HepG2 (cell line): Measurements from ENCODE around the gene PRADC1. TPM values are rescaled to one million over a fixed set of nuclear protein-coding genes. Genes with fewer than 3 reads are reported as not detected.
A peak's percentile ranks its signal among the peaks of the same experiment; 100 is the strongest.

Experiments
- ATF6 ChIP-seq: sonication (generic); formaldehyde crosslinking; conservative IDR thresholded peaks from 2 replicates; pipeline ENCODE4 v1.4.0; 2020; ENCODE audit warnings: missing genetic modification reagents
- EED ChIP-seq: sonication (generic); formaldehyde crosslinking; IDR thresholded peaks from 2 replicates; pipeline ENCODE4 v1.5.0; 2020; ENCODE audit warnings: mild to moderate bottlenecking, missing genetic modification reagents
- GZF1 ChIP-seq: sonication (generic); formaldehyde crosslinking; IDR thresholded peaks from 2 replicates; pipeline ENCODE4 v1.5.1; 2020; ENCODE audit warnings: mild to moderate bottlenecking, missing genetic modification reagents
- NBN ChIP-seq: fragments of 450-650 bp; conservative IDR thresholded peaks from 2 replicates; pipeline ENCODE4 v1.6.1; 2017
- NPAS2 ChIP-seq: sonication (generic); formaldehyde crosslinking; IDR thresholded peaks from 2 replicates; pipeline ENCODE4 v1.8.0; 2022; ENCODE audit warnings: mild to moderate bottlenecking, missing genetic modification reagents, borderline replicate concordance
- NR1H2 ChIP-seq: sonication (generic); formaldehyde crosslinking; IDR thresholded peaks from 2 replicates; pipeline ENCODE4 v1.8.1; 2022; ENCODE audit warnings: low read depth, missing genetic modification reagents, borderline replicate concordance
- ONECUT2 ChIP-seq: sonication (generic); formaldehyde crosslinking; IDR thresholded peaks from 2 replicates; pipeline ENCODE4 v1.4.0; 2020; ENCODE audit warnings: missing genetic modification reagents
- SIN3B ChIP-seq: fragments of 150-350 bp; IDR thresholded peaks from 2 replicates; pipeline ENCODE4 v1.6.1; 2014; ENCODE audit warnings: low read length
- U2AF1 ChIP-seq: fragments of 200-400 bp; formaldehyde crosslinking; optimal IDR thresholded peaks from 2 replicates; pipeline ENCODE3; 2017; ENCODE audit warnings: mild to moderate bottlenecking, low read depth, low read length
- ZBTB38 ChIP-seq: sonication (generic); formaldehyde crosslinking; IDR thresholded peaks from 2 replicates; pipeline ENCODE4 v1.5.1; 2020; ENCODE audit warnings: mild to moderate bottlenecking, missing genetic modification reagents
- ZNF275 ChIP-seq: sonication (generic); formaldehyde crosslinking; IDR thresholded peaks from 2 replicates; pipeline ENCODE4 v1.8.0; 2022; ENCODE audit warnings: missing genetic modification reagents, mild to moderate bottlenecking, inconsistent platforms, borderline replicate concordance
- ZNF678 ChIP-seq: sonication (generic); formaldehyde crosslinking; IDR thresholded peaks from 2 replicates; pipeline ENCODE4 v1.4.0; 2020; ENCODE audit warnings: mild to moderate bottlenecking, missing genetic modification reagents
- ZNF816 ChIP-seq: sonication (generic); formaldehyde crosslinking; IDR thresholded peaks from 2 replicates; pipeline ENCODE4 v1.8.0; 2022; ENCODE audit warnings: missing genetic modification reagents, mild to moderate bottlenecking, borderline replicate concordance
- polyA plus RNA-seq, 8 experiments: library from polyadenylated mRNA; depleted of rRNA in 3 of 8; stranded (reverse) in 7 of 8; unstranded in 1 of 8; fragments of >200 nt; fragmentation: Illumina TruSeq in 4 of 8; extraction: Trizol in 4 of 8; gene quantifications; 2 replicates each; pipeline versions ENCODE4 v1.2.1 to v1.2.3, GENCODE V29; 2011 to 2016; ENCODE audit warnings: low read depth in 4 of 8, missing spikeins in 1 of 8, mixed read lengths in 1 of 8; ENCODE audit not compliant: insufficient read depth in 1 of 8
- total RNA-seq, 5 experiments: library from RNA; depleted of rRNA; stranded (reverse); fragments of >200 nt; fragmentation: Illumina TruSeq; extraction: Trizol; gene quantifications; 2 replicates each; pipeline ENCODE4 v1.2.3, GENCODE V29; 2016; ENCODE audit warnings: low read depth in 1 of 5
- TF ChIP-seq, protein P1 (sequence below): sonication (generic); formaldehyde crosslinking; IDR thresholded peaks from 2 replicates; pipeline ENCODE4; 2020; ENCODE audit warnings: missing genetic modification reagents, mild to moderate bottlenecking, borderline replicate concordance
- TF ChIP-seq, protein P2 (sequence below): sonication (generic); formaldehyde crosslinking; IDR thresholded peaks from 2 replicates; pipeline ENCODE4 v1.9.0; 2021; ENCODE audit warnings: mild to moderate bottlenecking, missing genetic modification reagents
- TF ChIP-seq, protein P3 (sequence below): IDR thresholded peaks from 2 replicates; pipeline ENCODE4 v1.6.1; 2016; ENCODE audit warnings: low read depth, borderline replicate concordance

Gene PRADC1
- total and polyA plus RNA-seq, 2 of the 13 experiments (the other 11 are each of a cell fraction or from before 2014, with no cell fraction given): 12.1 to 37.2 TPM

DNA sequence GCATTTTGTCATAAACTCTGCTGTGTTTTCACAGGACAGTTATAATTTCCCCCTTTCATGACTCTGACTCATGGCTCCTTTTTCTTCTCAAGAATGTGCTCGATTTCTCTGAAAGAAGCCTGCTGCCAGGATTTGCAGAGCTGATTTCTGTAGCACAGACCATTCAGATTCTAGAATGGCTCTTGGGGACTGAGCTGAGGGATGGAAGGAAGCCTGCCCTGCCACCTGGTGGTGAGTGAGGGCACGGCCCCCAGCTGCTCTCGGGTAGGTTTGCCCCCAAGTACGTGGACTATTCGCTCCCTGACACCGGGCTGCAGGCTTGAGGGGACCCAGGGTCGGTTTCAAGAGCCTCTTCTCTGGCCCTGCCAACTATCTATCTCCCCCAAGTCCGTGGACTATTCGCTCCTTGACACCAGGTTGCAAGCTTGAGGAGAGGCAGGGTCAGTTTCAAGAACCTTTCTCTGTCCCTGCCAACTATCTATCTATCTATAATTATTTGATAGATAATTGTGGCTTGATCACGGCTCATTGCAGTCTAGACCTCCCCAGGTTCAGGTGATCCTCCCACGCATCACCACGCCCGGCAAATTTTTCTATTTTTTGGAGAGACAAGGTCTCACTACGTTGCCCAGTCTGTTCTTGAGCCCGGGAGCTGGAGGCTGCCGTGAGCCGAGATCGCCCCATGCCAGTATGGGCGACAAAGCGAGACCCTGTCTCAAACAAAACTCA lies 20.4 kb downstream of the PRADC1 start (continued):
- TF ChIP-seq, protein P1, sequence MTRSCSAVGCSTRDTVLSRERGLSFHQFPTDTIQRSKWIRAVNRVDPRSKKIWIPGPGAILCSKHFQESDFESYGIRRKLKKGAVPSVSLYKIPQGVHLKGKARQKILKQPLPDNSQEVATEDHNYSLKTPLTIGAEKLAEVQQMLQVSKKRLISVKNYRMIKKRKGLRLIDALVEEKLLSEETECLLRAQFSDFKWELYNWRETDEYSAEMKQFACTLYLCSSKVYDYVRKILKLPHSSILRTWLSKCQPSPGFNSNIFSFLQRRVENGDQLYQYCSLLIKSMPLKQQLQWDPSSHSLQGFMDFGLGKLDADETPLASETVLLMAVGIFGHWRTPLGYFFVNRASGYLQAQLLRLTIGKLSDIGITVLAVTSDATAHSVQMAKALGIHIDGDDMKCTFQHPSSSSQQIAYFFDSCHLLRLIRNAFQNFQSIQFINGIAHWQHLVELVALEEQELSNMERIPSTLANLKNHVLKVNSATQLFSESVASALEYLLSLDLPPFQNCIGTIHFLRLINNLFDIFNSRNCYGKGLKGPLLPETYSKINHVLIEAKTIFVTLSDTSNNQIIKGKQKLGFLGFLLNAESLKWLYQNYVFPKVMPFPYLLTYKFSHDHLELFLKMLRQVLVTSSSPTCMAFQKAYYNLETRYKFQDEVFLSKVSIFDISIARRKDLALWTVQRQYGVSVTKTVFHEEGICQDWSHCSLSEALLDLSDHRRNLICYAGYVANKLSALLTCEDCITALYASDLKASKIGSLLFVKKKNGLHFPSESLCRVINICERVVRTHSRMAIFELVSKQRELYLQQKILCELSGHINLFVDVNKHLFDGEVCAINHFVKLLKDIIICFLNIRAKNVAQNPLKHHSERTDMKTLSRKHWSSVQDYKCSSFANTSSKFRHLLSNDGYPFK (CRISPR knock-in tag): no peak; the same call in none of the 2 replicates
- TF ChIP-seq NBN (no peak), GZF1 (no peak), ONECUT2 (CRISPR knock-in tag) (no peak), U2AF1 (no peak), ZNF275 (CRISPR knock-in tag) (no peak), NPAS2 (CRISPR knock-in tag) (no peak), SIN3B (no peak), NR1H2 (CRISPR knock-in tag) (no peak), ZBTB38 (no peak), ZNF678 (CRISPR knock-in tag) (no peak), ZNF816 (CRISPR knock-in tag) (no peak), EED (0 out of 2 replicates have a peak, but pooled peaks have one; percentile 4), ATF6 (0 out of 2 replicates have a peak, but pooled peaks have one; percentile 47)
- TF ChIP-seq, protein P2, sequence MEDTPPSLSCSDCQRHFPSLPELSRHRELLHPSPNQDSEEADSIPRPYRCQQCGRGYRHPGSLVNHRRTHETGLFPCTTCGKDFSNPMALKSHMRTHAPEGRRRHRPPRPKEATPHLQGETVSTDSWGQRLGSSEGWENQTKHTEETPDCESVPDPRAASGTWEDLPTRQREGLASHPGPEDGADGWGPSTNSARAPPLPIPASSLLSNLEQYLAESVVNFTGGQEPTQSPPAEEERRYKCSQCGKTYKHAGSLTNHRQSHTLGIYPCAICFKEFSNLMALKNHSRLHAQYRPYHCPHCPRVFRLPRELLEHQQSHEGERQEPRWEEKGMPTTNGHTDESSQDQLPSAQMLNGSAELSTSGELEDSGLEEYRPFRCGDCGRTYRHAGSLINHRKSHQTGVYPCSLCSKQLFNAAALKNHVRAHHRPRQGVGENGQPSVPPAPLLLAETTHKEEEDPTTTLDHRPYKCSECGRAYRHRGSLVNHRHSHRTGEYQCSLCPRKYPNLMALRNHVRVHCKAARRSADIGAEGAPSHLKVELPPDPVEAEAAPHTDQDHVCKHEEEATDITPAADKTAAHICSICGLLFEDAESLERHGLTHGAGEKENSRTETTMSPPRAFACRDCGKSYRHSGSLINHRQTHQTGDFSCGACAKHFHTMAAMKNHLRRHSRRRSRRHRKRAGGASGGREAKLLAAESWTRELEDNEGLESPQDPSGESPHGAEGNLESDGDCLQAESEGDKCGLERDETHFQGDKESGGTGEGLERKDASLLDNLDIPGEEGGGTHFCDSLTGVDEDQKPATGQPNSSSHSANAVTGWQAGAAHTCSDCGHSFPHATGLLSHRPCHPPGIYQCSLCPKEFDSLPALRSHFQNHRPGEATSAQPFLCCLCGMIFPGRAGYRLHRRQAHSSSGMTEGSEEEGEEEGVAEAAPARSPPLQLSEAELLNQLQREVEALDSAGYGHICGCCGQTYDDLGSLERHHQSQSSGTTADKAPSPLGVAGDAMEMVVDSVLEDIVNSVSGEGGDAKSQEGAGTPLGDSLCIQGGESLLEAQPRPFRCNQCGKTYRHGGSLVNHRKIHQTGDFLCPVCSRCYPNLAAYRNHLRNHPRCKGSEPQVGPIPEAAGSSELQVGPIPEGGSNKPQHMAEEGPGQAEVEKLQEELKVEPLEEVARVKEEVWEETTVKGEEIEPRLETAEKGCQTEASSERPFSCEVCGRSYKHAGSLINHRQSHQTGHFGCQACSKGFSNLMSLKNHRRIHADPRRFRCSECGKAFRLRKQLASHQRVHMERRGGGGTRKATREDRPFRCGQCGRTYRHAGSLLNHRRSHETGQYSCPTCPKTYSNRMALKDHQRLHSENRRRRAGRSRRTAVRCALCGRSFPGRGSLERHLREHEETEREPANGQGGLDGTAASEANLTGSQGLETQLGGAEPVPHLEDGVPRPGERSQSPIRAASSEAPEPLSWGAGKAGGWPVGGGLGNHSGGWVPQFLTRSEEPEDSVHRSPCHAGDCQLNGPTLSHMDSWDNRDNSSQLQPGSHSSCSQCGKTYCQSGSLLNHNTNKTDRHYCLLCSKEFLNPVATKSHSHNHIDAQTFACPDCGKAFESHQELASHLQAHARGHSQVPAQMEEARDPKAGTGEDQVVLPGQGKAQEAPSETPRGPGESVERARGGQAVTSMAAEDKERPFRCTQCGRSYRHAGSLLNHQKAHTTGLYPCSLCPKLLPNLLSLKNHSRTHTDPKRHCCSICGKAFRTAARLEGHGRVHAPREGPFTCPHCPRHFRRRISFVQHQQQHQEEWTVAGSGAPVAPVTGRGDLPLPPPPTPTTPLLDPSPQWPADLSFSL: no peak; the same call in 1 of the 2 replicates
- TF ChIP-seq, protein P3, sequence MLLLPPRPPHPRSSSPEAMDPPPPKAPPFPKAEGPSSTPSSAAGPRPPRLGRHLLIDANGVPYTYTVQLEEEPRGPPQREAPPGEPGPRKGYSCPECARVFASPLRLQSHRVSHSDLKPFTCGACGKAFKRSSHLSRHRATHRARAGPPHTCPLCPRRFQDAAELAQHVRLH (CRISPR knock-in tag): no peak
